NOMO-1 treated with DMSO at 0.1 percent for 48 hours (cell line): Measurements from ENCODE around the gene SDS.
"Not testable (repeated sequence)": the region's sequence is repeated elsewhere in the genome, so short reads cannot be mapped to it uniquely, and the experiment has no call there.

Experiments
- DNase-seq: peaks from one replicate; lab custom pipeline; 2025; ENCODE audit not compliant: unreplicated experiment; lab: John Stamatoyannopoulos, UW

The SDS gene

DNA sequence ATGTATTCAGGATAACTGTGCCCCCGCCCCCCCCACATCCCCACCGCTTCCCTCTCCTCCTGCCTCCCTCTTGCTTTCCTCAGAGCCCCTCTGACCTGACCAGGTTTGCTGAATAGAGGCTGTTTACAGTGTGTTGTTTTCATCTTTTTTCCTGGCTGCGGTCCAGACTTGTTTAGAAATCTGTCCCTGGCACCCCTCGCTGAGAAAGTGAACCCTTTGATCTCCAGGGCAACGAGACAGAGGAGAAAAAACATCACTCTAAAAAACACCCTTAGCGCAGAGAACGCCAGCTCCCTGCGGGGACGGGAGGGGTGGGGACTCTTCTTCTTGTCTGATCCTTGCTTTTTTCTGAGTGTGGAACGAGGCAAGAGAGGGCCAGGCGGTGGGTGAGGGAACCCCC lies 22.5 kb downstream of the SDS start:
- no peak for DNase-seq

- DNase-seq: no peak
Observed at GRCh38 chr12:113378291-113378690, 25.4 kb downstream of the SDS start.

DNA sequence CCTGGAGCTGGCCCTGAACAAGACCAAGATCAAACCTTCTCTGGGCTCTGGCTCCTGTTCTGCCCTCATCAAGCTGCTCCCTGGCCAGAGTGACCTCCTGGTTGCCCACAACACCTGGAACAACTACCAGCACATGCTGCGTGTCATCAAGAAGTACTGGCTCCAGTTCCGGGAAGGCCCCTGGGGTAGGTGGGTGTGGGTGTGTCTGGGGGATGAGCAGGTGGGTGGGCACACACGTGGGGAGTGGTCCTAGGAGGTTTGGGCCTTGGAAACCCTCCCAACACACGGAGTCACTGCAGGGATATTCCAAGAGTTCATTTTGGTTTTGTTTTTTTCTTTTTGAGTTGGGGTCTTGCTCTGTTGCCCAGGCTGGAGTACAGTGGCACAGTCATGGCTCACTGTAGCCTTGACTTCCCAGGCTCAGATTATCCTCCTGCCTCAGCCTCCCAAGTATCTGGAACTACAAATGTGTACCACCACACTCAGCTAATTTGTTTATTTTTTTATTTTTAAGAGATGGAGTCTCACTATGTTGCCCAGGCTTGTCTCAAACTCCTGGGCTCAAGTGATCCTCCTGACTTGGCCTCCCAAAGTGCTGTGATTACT lies 28.8 kb downstream of the SDS start:
- DNase-seq: no peak

- DNase-seq: no peak
Observed at GRCh38 chr12:113373969-113374368, 29.7 kb downstream of the SDS start.

GRCh38 chr12:113373440-113373839 lies 30.2 kb downstream of the SDS start:
- no peak for DNase-seq

DNA sequence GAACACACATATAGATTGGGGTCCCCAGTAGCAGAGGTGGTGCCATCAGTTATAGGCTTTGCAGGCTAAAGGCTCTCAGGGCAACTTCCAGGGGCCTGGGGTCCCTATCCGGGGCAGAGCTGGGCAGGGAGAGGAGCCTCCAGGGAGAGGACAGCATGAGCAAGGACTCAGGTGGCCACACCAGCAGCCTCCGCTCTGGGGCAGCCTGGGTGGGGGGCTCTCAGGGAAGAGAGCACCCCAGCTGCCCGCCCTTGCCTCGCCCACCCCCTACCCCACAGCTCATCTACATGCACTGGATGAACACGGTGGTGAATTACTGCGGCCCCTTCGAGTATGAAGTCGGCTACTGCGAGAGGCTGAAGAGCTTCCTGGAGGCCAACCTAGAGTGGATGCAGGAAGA lies 31.3 kb downstream of the SDS start:
- no peak for DNase-seq

- no peak for DNase-seq
Observed at GRCh38 chr12:113371808-113372207, 31.9 kb downstream of the SDS start.

DNA sequence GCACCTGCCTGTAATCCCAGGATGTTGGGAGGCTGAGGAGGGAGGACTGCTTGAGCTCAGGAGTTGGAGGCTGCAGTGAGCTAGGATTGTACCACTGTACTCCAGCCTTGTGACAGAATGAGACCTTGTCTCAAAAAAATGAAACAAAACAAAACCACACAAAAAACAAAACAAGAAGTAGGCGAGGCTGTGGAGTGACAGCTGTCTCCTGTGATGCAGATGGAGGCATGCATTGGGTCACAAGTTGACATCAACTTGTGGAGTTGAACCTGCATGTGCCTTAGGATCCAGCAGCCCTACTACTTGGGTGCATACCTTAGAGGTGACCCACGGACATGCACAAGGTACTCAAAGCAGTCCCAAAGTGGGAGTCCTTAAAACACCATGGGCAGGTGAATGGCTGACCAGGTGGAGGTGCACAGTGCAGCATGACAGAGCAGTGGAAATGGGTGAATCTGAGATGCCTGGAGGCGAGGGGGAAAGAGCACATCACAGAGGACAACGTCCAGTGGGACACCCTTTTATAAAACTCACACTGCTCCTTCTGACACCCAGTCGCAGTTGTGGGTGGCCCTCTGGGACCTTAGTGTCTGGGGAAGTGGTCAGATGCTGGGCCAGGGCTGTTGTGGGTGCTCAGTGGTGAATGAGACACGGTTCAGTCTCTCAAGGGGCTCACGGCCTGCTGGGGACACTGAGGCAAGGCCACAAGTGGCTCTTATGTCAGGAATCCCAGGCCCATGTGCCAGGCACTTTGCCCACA lies 32.6 kb downstream of the SDS start:
- DNase-seq: no peak

- DNase-seq: no peak
Observed at GRCh38 chr12:113369391-113369985, 34.2 kb downstream of the SDS start.

DNA sequence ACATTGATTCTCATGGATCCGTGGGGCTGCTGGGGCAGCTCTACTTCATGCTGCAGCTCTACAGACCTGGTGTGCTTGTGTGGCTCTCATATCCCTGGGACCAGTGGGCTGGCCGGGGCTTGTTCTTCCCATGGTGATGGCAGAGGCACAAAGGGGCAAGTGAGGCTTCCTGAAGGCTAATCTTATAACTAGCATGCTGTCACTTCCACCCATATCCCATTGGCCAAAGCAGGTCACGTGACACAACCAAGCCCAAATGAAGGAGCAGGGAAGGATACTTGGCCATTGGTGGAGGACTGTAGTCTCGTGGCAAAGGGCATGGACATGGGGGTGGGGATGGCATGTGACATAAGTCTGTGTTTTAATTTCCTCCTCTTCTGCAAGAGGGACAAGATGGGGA lies 35.4 kb downstream of the SDS start:
- DNase-seq: no peak

DNA sequence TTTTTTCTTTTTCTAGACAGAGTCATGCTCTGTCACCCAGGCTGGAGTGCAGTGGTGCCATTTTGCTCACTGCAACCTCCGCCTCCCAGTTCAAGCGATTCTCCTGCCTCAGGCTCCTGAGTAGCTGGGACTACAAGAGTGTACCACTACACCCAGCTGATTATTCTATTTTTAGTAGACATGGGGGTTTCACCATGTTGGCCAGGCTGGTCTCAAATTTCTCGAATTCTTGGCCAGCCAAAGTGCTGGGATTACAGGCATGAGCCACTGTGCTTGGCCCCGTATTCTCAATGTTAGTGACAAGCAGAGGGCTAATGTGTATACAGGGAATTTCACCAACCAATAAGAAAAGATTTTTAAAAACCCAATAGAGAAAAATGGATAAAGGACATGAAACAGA lies 36.9 kb downstream of the SDS start:
- DNase-seq: no peak

GRCh38 chr12:113365639-113366395 lies 37.9 kb downstream of the SDS start:
- DNase-seq: no peak

- no peak for DNase-seq
Observed at GRCh38 chr12:113364698-113365097, 39.0 kb downstream of the SDS start.

GRCh38 chr12:113361574-113362370 lies 41.9 kb downstream of the SDS start:
- DNase-seq: no peak

DNA sequence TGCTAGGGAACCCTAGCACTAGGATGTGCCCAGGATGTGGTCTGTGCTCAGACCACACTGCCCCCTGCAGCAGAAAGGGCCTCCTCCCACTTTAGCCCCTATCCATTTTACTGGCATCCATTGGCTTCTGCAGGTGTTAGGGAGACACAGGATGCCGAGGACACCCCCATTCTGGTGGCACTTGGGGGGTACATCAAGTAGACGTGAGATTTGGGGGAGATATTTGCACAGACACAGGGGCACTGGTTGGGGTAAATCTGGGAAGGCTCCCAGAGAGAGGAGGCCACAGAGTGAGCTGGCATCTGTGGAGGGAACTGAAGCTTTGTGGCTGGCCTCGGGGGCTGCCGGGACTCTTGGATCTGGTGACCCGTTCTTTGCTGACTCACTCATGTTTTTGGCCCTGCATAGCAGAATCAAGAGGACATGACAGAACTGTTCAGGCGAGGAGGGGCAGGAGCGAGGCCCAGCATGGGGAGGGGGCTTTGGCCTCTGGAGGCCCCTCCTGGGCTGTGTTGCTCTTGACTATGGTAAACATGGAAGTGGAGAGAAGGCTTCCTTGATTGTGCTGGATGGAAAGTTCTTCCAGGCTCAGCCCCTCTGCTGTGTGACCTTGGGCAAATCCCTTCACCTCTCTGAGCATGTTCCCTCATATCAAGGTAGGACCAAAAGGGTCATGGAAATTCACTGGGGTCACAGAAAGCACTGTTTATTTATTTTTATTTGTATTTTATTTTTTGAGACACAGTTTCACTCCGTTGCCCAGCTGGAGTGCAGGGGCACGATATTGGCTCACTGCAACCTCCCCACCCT lies 43.5 kb downstream of the SDS start:
- no peak for DNase-seq

DNA sequence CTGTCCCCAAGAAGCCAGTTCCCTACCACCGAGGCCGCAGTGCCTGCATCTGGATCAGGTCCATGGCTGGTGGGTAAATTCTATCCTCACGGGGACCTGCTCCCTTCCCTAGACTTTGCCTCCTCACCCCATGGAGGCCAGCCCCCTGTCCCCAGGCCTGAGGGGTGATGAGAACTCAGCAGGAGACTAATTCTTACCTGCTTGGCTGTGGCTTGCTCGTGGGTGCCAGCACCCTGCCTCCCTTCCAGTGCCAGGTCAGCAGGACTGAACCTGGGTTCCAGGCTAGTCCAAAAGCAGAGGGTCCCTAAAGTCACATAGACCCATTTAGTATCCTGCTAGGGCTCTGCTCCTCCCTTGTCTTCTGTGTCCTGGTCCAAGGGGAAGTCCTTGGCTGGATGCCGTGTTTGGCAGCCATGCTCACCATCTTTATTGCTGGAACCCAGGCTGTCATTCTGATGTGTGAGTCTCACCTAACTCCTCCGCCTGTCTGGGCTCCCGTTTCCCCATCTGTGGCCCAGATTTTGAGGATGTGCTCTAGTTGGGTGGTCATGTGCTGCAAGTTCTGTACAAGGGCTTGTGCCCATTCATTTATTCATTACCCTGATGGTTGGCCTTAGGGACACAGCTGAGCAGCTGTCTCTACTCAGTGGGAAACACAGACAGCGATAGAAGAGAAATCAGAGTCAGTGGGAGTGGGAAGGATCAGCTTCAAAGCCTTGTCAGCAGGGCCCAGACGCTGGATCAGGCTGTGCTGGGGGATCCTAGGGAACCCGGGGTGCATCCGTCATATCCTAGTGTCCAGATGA lies 44.4 kb downstream of the SDS start:
- DNase-seq: no peak

GRCh38 chr12:113358381-113359132 lies 45.1 kb downstream of the SDS start, which contains the start of gene PLBD2:
Gene PLBD2 (plus strand): TSS chr12:113358587. CDS start chr12:113358601, 14 bp downstream.
- DNase-seq: peak; percentile 93

GRCh38 chr12:113354192-113354591 lies 49.5 kb downstream of the SDS start:
- DNase-seq: not testable (repeated sequence)
